Activated naive CD8-positive, alpha-beta T cell treated with anti-CD3 and anti-CD28 coated beads, Interleukin-2, amount 10 ng/mL, durations not matched to agents 7 days and 5 days (primary cell): ENCODE results near the gene PDXK. TPM values are rescaled to one million over a fixed set of nuclear protein-coding genes. Genes with fewer than 3 reads are reported as not detected.

Experiments used
- ATAC-seq: fragments of 150-1000 bp; cut with Tn5 transposase; one replicate; pipeline ENCODE4 v1.10.0; 2021; ENCODE audit warnings: low read depth, moderate library complexity
- POLR2A ChIA-PET: fragments of 350-600 bp; sonication (Branson Sonifier 250); formaldehyde crosslinking; loops from one replicate; lab custom pipeline; 2021; ENCODE audit warnings: antibody characterized with exemption; lab: Charles Lee
- DNase-seq: peaks from one replicate; pipeline ENCODE4 v3.0.0; 2021
- H3K27ac Mint-ChIP-seq: one replicate; pipeline ENCODE4 v1.8.0; 2022; ENCODE audit warnings: mild to moderate bottlenecking, mixed read lengths
- H3K27me3 Mint-ChIP-seq: one replicate; pipeline ENCODE4 v1.8.0; 2022; ENCODE audit warnings: mild to moderate bottlenecking, moderate library complexity, mixed read lengths
- H3K36me3 Mint-ChIP-seq: one replicate; pipeline ENCODE4 v1.8.0; 2021; ENCODE audit warnings: mild to moderate bottlenecking, mixed read lengths
- H3K4me1 Mint-ChIP-seq: one replicate; pipeline ENCODE4 v1.8.0; 2021; ENCODE audit warnings: mixed read lengths
- H3K4me3 Mint-ChIP-seq: one replicate; pipeline ENCODE4 v1.8.0; 2022; ENCODE audit warnings: mild to moderate bottlenecking, moderate library complexity, mixed read lengths
- H3K9me3 Mint-ChIP-seq: one replicate; pipeline ENCODE4 v1.8.0; 2021; ENCODE audit warnings: mixed read lengths
- total RNA-seq, 2 experiments: library from RNA; stranded (reverse); gene quantifications; one replicate each; pipeline ENCODE4 v1.2.3, GENCODE V29; 2021

Gene PDXK
- total RNA-seq, 2 experiments from 2014 or later: 96.9 to 101 TPM

DNA sequence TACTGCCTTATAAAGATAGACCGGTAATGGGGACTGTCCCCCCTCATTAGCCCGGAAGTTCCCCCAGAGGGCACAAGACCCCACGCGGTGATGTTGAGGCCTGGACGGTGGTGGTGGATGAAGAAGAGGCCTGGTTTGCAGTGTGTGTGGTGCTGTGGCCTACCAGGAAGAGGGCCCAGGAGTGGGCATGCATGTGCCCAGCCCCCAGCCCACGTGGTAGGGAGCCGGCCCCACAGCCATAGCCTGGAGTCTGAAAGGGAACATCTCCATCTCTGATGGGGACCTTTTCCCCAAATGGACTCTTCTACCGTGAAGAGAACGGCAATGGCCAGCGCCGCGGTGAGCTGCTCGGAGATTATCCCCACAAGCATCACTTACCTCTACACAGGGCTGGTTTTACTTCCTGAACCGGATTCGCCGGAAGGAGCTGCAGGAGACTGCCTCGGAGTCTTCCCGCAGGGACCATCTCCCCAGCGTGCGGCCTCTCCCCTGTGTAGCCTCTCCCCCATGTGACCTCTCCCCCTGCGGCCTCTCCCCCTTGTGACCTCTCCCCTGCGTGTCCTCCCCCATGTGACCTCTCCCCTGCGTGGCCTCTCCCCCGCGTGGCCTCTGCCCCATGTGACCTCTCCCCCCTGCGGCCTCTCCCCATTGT lies 91.0 kb downstream of the PDXK start:
- H3K27ac Mint-ChIP-seq: no peak overlapping the region
- POLR2A ChIA-PET: interaction anchor here (0.6 kb wide), 1 partner anchor 164 kb away, joined by 6 read pairs; no protein-coding TSS in a partner anchor
- no peaks in the 10 kb centered on the region for H3K36me3 Mint-ChIP-seq
- H3K4me1 Mint-ChIP-seq: peaks cover 11% of the 10 kb centered on the region
- H3K9me3 Mint-ChIP-seq: no peaks in the 10 kb centered on the region
- no peaks in the 10 kb centered on the region for H3K27me3 Mint-ChIP-seq
- no peak for DNase-seq
- ATAC-seq: no peak
- no peak overlapping the region for H3K4me3 Mint-ChIP-seq

- Mint-ChIP-seq H3K4me3 (peak overlapping the region; percentile 30), H3K27ac (peak overlapping the region; percentile 77)
Observed at GRCh38 chr21:43810505-43811261, 91.8 kb downstream of the PDXK start.

DNA sequence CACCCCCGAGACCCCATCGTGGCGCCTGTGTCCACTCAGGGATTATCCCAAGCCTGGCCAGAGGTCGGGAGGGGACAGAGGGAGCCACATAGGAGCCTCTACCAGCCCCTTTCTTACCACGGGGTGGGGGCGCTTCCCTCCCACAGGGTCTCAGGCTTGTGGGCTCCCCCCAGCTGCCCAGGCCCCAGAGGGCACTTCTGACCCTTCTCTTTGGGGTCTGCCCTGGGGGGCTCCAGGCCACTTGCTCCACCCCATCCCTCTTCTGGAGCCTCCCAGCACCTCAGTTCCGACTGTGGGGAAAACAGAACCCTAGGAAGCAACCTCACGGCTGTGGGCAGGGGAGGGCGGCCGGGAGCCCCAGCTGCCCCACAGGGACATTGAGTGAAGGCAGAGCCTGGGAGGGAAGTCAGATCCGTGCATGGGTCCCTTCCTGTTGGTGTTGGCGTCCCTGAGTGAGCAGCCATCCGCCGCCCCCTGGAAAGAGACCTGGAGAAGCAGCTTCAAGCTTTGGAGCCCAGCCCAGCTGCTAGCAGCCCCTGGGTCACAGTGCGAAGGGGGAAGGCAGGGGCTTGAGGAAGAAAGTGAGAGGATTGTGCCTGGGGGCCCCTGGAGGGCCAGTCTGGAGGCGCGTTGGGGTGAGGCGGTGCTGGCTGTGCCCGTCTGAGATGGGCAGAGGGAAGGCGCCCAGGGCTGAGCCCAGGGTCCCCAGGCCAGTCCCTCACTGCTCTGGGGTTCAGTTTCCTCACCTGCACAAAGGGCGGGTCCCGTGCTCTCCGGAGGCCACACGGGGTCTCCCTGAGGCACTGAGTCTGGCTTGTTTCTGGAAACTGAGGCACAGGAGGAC lies 92.6 kb downstream of the PDXK start:
- Mint-ChIP-seq H3K36me3 (no peaks in the 10 kb centered on the region), H3K4me1 (peaks cover 11% of the 10 kb centered on the region), H3K9me3 (no peaks in the 10 kb centered on the region), H3K4me3 (no peak overlapping the region), H3K27me3 (no peaks in the 10 kb centered on the region), H3K27ac (no peak overlapping the region)
- POLR2A ChIA-PET: interaction anchor here (0.8 kb wide), 1 partner anchor 107 kb away, joined by 4 read pairs; no protein-coding TSS in a partner anchor
- ATAC-seq (no peak), DNase-seq (no peak)

More at GRCh38 chr21:43810505-43811261, 91.8 kb downstream of the PDXK start:
- POLR2A ChIA-PET: interaction anchor here (0.6 to 0.8 kb wide), 2 partner anchors 108 to 165 kb away, joined by 4 to 6 read pairs; no protein-coding TSS in a partner anchor
- no peaks in the 10 kb centered on the region for H3K36me3 Mint-ChIP-seq
- H3K9me3 Mint-ChIP-seq: no peaks in the 10 kb centered on the region
- no peaks in the 10 kb centered on the region for H3K27me3 Mint-ChIP-seq
- DNase-seq (peak; percentile 98), ATAC-seq (peak; percentile 95)
- peaks cover 11% of the 10 kb centered on the region for H3K4me1 Mint-ChIP-seq

Other genes starting within 250 kb of the PDXK start
- under 1 TPM; 0.31 to 0.64 TPM for gene HSF2BP, start 59.6 kb upstream of the PDXK start, total RNA-seq
- gene RRP1B, start 59.6 kb upstream of the PDXK start, total RNA-seq: 10 to 100 TPM; 44.2 to 46.6 TPM
- 10 to 100 TPM; 59.5 to 60.2 TPM for gene CSTB, start 57.2 kb downstream of the PDXK start, total RNA-seq
- gene RRP1, start 70.4 kb downstream of the PDXK start, total RNA-seq: 10 to 100 TPM; 28.1 to 28.6 TPM
- 10 to 100 TPM; 75.4 to 76.3 TPM for gene AGPAT3, start 146.1 kb downstream of the PDXK start, total RNA-seq